ENCODE results near the gene NCAPD3. TPM values are rescaled to one million over a fixed set of nuclear protein-coding genes. Genes with fewer than 3 reads are reported as not detected.

The NCAPD3 gene
- total RNA-seq, 2 experiments from 2014 or later = 25.7 to 29.6 TPM

DNA sequence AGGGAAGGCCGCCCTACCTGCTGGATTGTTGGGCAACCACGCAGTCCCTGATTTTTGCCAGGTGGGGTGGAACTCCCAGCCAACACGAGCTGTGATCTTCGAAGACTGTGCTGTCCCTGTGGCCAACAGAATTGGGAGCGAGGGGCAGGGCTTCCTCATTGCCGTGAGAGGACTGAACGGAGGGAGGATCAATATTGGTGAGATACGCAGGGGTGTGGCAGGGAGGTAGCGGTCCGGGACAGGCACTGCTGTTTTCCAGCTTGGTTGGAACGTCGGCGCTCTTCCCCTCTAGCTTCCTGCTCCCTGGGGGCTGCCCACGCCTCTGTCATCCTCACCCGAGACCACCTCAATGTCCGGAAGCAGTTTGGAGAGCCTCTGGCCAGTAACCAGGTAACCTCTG is 37.2 kb upstream of the NCAPD3 start:
- Mint-ChIP-seq H3K4me3 (no peak overlapping the region), H3K4me1 (ENCODE audit: low read depth) (no peaks in the 10 kb centered on the region), H3K9me3 (no peaks in the 10 kb centered on the region), H3K36me3 (ENCODE audit: low read depth) (peaks cover 61% of the 10 kb centered on the region), H3K27ac (no peak overlapping the region), H3K27me3 (no peaks in the 10 kb centered on the region)
- TF ChIP-seq, protein P1, sequence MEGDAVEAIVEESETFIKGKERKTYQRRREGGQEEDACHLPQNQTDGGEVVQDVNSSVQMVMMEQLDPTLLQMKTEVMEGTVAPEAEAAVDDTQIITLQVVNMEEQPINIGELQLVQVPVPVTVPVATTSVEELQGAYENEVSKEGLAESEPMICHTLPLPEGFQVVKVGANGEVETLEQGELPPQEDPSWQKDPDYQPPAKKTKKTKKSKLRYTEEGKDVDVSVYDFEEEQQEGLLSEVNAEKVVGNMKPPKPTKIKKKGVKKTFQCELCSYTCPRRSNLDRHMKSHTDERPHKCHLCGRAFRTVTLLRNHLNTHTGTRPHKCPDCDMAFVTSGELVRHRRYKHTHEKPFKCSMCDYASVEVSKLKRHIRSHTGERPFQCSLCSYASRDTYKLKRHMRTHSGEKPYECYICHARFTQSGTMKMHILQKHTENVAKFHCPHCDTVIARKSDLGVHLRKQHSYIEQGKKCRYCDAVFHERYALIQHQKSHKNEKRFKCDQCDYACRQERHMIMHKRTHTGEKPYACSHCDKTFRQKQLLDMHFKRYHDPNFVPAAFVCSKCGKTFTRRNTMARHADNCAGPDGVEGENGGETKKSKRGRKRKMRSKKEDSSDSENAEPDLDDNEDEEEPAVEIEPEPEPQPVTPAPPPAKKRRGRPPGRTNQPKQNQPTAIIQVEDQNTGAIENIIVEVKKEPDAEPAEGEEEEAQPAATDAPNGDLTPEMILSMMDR (IDR thresholded peaks at IDR 0.05) = no peak
- DNase-seq = no peak
- intact Hi-C loops (cut with DNase I, micrococcal nuclease) = no loop called here
- Histone ChIP-seq H3K36me3 (ENCODE audit: insufficient read depth, low read length) (peaks cover 54% of the 10 kb centered on the region), H3K27ac (ENCODE audit: low read depth in 1 of 2, low read length in 2 of 2) (no peak overlapping the region), H3K4me1 (ENCODE audit: insufficient read depth, low read length) (no peaks in the 10 kb centered on the region), H3K27me3 (ENCODE audit: control insufficient read depth in 1 of 2, insufficient read depth in 2 of 2, low read length in 2 of 2) (no peaks in the 10 kb centered on the region), H3K9me3 (ENCODE audit: control insufficient read depth in 1 of 2, insufficient read depth in 1 of 2, low read length in 2 of 2) (no peaks in the 10 kb centered on the region), H3K4me3 (ENCODE audit: low read length) (no peak overlapping the region)
- ChIA-PET POLR2A (interaction anchor here (1.9 kb wide), 1 partner anchor 15 kb away, joined by 7 read pairs; the partner anchor contains the start of gene GLB1L3), CTCF (interaction anchor here (3.2 kb wide), 1 partner anchor 14 kb away, joined by 23 read pairs; the partner anchor contains the start of gene GLB1L3)
- no peak for ATAC-seq (ENCODE audit: poor library complexity)

DNA sequence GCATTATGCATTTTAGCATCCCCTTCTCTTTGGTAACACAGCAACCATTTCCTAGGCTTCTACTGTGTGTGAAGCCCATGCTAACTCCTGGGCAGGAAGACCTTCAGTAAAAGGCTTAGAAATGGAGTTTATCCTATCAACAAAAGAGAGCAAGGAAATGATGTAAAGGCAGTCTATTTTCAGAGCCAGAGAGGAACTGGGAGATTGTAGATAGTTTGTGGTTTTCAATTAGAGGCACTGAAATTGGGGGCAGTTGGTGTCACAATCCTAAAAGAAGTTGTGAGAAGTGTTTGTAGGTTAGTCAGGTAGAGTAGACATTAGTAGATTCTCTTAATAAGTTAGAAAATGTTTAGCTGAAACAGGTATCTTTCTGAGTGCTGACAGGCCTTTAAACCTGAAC is 36.7 kb upstream of the NCAPD3 start:
- Histone ChIP-seq H3K27me3 (ENCODE audit: control insufficient read depth in 1 of 2, insufficient read depth in 2 of 2, low read length in 2 of 2) (no peaks in the 10 kb centered on the region), H3K4me3 (ENCODE audit: low read length) (no peak overlapping the region), H3K36me3 (ENCODE audit: insufficient read depth, low read length) (peaks cover 54% of the 10 kb centered on the region), H3K27ac (ENCODE audit: low read depth in 1 of 2, low read length in 2 of 2) (no peak overlapping the region), H3K4me1 (ENCODE audit: insufficient read depth, low read length) (no peaks in the 10 kb centered on the region), H3K9me3 (ENCODE audit: control insufficient read depth in 1 of 2, insufficient read depth in 1 of 2, low read length in 2 of 2) (no peaks in the 10 kb centered on the region)
- Mint-ChIP-seq H3K36me3 (ENCODE audit: low read depth) (peaks cover 61% of the 10 kb centered on the region), H3K27ac (no peak overlapping the region), H3K27me3 (no peaks in the 10 kb centered on the region), H3K4me1 (ENCODE audit: low read depth) (peaks cover 3% of the 10 kb centered on the region), H3K9me3 (no peaks in the 10 kb centered on the region), H3K4me3 (no peak overlapping the region)
- ChIA-PET POLR2A (no interaction called here), CTCF (interaction anchor here (3.2 kb wide), 1 partner anchor 14 kb away, joined by 23 read pairs; the partner anchor contains the start of gene GLB1L3)
- ATAC-seq (ENCODE audit: poor library complexity) (no peak), DNase-seq (no peak)
- TF ChIP-seq, protein P1 (IDR thresholded peaks at IDR 0.05) = no peak
- intact Hi-C loops (cut with DNase I, micrococcal nuclease) = no loop called here

DNA sequence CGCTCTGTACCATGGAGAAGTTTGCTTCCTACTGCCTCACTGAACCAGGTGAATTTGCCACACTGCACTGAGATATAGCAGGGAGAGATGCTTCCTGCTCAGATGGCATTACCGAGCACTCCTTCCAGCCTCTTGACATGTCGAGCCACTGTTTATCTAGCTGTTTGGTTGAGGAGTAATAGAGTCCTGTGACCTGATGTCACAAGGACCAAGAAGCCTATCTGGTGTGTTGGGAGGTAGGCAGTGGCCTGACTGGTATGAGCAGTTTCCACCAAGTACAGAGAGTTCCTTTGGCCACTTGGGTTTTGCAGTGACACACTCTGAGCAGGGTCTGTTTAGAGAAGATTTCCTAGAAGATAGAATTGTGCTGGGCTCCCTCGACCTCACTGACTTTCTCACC is 34.8 kb upstream of the NCAPD3 start:
- H3K27me3 Mint-ChIP-seq = no peaks in the 10 kb centered on the region
- ATAC-seq (ENCODE audit: poor library complexity) (no peak), DNase-seq (no peak)
- no peaks in the 10 kb centered on the region for H3K27me3 ChIP-seq (ENCODE audit: control insufficient read depth in 1 of 2, insufficient read depth in 2 of 2, low read length in 2 of 2)
- no peaks in the 10 kb centered on the region for H3K9me3 ChIP-seq (ENCODE audit: control insufficient read depth in 1 of 2, insufficient read depth in 1 of 2, low read length in 2 of 2)
- peaks cover 55% of the 10 kb centered on the region for H3K36me3 Mint-ChIP-seq (ENCODE audit: low read depth)
- no peak overlapping the region for H3K27ac ChIP-seq (ENCODE audit: low read depth in 1 of 2, low read length in 2 of 2)
- no peak overlapping the region for H3K27ac Mint-ChIP-seq
- H3K9me3 Mint-ChIP-seq = no peaks in the 10 kb centered on the region
- intact Hi-C loops (cut with DNase I, micrococcal nuclease) = loop anchor here in 1 of 2 experiments (10.0 kb wide), 1 partner anchor 194 kb away; the partner anchor contains the start of gene JAM3
- H3K4me1 ChIP-seq (ENCODE audit: insufficient read depth, low read length) = peaks cover 9% of the 10 kb centered on the region
- peaks cover 17% of the 10 kb centered on the region for H3K4me1 Mint-ChIP-seq (ENCODE audit: low read depth)
- TF ChIP-seq, protein P1 (IDR thresholded peaks at IDR 0.05) = no peak
- no peak overlapping the region for H3K4me3 ChIP-seq (ENCODE audit: low read length)
- H3K4me3 Mint-ChIP-seq = no peak overlapping the region
- CTCF ChIA-PET = no interaction called here
- POLR2A ChIA-PET = no interaction called here
- peaks cover 54% of the 10 kb centered on the region for H3K36me3 ChIP-seq (ENCODE audit: insufficient read depth, low read length)
